Activated CD8-positive, alpha-beta T cell treated with anti-CD3 and anti-CD28 coated beads for 36 hours (primary cell): ENCODE measurements around the gene SLC6A19. TPM values are rescaled to one million over a fixed set of nuclear protein-coding genes. Genes with fewer than 3 reads are reported as not detected.

Experiments used
- ATAC-seq: fragments of 200-7000 bp; cut with Tn5 transposase; one replicate; pipeline ENCODE4 v1.10.0; 2021; ENCODE audit warnings: mild to moderate bottlenecking, moderate library complexity
- CTCF ChIA-PET: fragments of 350-600 bp; sonication (Branson Sonifier 250); formaldehyde crosslinking; loops from one replicate; lab custom pipeline; 2021; ENCODE audit warnings: antibody characterized with exemption; lab: Charles Lee
- POLR2A ChIA-PET: fragments of 350-600 bp; sonication (Branson Sonifier 250); formaldehyde crosslinking; loops from one replicate; lab custom pipeline; 2021; ENCODE audit warnings: antibody characterized with exemption; lab: Charles Lee
- DNase-seq: peaks from one replicate; pipeline ENCODE4 v3.0.0-alpha.2; 2020
- H3K27ac Mint-ChIP-seq: one replicate; pipeline ENCODE4 v1.8.0; 2021; ENCODE audit warnings: mild to moderate bottlenecking, mixed read lengths
- H3K27me3 Mint-ChIP-seq: one replicate; pipeline ENCODE4 v1.8.0; 2021; ENCODE audit warnings: mixed read lengths
- H3K36me3 Mint-ChIP-seq: one replicate; pipeline ENCODE4 v1.8.0; 2021; ENCODE audit warnings: low read depth, mixed read lengths
- H3K4me1 Mint-ChIP-seq: one replicate; pipeline ENCODE4 v1.8.0; 2021; ENCODE audit warnings: low read depth, mixed read lengths
- H3K4me3 Mint-ChIP-seq: one replicate; pipeline ENCODE4 v1.8.0; 2021; ENCODE audit warnings: mild to moderate bottlenecking, moderate library complexity, mixed read lengths
- H3K9me3 Mint-ChIP-seq: one replicate; pipeline ENCODE4 v1.8.0; 2021; ENCODE audit warnings: mixed read lengths
- CTCF ChIP-seq: fragments of 200-600 bp; IDR thresholded peaks from one replicate; pipeline ENCODE4 v1.8.0; 2022; ENCODE audit warnings: antibody characterized with exemption, mild to moderate bottlenecking
- intact Hi-C: fragments of 100-400 bp; cut with micrococcal nuclease; formaldehyde crosslinking; loops from one replicate; pipeline ENCODE4 v1.10.0; 2022
- total RNA-seq, 2 experiments: library from RNA; stranded (reverse); gene quantifications; one replicate each; pipeline ENCODE4 v1.2.3, GENCODE V29; 2021

Gene SLC6A19
- total RNA-seq, 2 experiments from 2014 or later, result not detected

DNA sequence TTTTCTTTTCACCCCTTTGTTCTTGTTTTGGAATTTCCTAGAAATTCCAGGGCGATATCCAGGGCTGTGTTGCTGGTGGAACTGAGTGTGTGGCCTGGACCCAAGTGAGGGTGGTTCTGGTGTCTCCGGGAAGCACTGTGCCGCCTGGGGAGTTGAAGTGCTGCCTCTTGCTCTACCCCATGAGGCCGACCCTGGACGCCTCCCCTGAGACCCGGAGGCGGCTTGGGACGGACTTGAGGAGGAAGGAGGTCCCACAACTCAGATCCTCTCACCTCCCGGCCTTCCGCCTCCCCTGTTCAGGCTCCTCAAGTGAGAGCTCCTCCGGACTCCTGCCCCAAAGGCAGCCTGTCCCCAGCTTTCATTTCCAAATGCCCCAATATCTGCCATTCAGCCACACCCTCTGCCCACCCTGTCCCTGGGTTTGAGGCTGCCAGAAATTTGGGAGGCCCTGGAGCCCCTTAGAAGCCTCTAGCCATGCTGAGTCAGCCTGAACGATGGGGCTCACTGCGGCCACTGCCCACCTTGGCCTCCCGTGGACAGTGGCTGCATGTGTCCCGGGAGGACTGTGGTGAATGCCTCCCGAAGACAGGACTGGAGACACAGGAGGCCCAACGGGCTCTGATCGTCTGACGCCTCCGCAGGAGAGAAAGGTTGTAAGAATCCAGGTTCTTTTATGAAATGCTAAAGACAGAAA lies 42.6 kb upstream of the SLC6A19 start:
- CTCF ChIA-PET, result no interaction called here
- DNase-seq (no peak), ATAC-seq (no peak)
- no peaks in the 10 kb centered on the region for H3K9me3 Mint-ChIP-seq
- no peak overlapping the region for H3K27ac Mint-ChIP-seq
- H3K36me3 Mint-ChIP-seq, result no peaks in the 10 kb centered on the region
- H3K27me3 Mint-ChIP-seq, result peaks cover 32% of the 10 kb centered on the region
- no peak for TF ChIP-seq CTCF
- H3K4me1 Mint-ChIP-seq, result peaks cover 8% of the 10 kb centered on the region
- no peak overlapping the region for H3K4me3 Mint-ChIP-seq
- POLR2A ChIA-PET, result no interaction called here
- intact Hi-C loops, result no loop called here

DNA sequence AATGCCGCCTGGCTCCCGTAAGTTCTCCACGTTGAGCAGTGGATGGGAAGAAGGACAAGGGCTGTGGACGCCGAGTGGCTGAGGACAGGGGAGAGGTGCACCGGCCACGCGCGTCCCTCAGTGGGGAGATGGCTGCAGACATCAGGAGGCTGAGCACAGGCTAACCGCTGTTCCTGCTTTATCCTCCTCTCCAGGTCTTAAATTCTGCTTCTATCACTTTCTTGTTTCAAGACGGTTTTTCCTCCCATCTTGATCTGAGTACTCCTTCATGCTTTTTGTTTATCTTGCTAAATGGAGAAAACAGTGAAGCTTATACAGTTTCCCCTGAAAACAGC lies 42.1 kb upstream of the SLC6A19 start:
- Mint-ChIP-seq H3K36me3 (no peaks in the 10 kb centered on the region), H3K27me3 (peaks cover 28% of the 10 kb centered on the region), H3K27ac (no peak overlapping the region), H3K9me3 (no peaks in the 10 kb centered on the region), H3K4me1 (peaks cover 3% of the 10 kb centered on the region), H3K4me3 (no peak overlapping the region)
- DNase-seq (no peak), ATAC-seq (no peak)
- intact Hi-C loops, result no loop called here
- POLR2A ChIA-PET, result no interaction called here
- CTCF ChIA-PET, result no interaction called here
- TF ChIP-seq CTCF, result no peak

- Mint-ChIP-seq H3K27me3 (peaks cover 26% of the 10 kb centered on the region), H3K9me3 (no peaks in the 10 kb centered on the region), H3K4me1 (no peaks in the 10 kb centered on the region), H3K27ac (no peak overlapping the region), H3K36me3 (no peaks in the 10 kb centered on the region), H3K4me3 (no peak overlapping the region)
- DNase-seq, result no peak
- ChIA-PET POLR2A (no interaction called here), CTCF (no interaction called here)
- no peak for TF ChIP-seq CTCF
- no peak for ATAC-seq
- intact Hi-C loops, result no loop called here
These were observed 41.5 kb upstream of the SLC6A19 start for GRCh38 chr5:1159774-1160406.

- POLR2A ChIA-PET, result interaction anchor here (0.8 kb wide), 1 partner anchor 916 kb away, joined by 3 read pairs; no protein-coding TSS in a partner anchor
- no peak for ATAC-seq
- TF ChIP-seq CTCF, result no peak
- Mint-ChIP-seq H3K27ac (no peak overlapping the region), H3K27me3 (peaks cover 25% of the 10 kb centered on the region), H3K36me3 (no peaks in the 10 kb centered on the region), H3K4me3 (no peak overlapping the region), H3K4me1 (no peaks in the 10 kb centered on the region), H3K9me3 (no peaks in the 10 kb centered on the region)
- CTCF ChIA-PET, result interaction anchor here (3.6 kb wide), 1 partner anchor 13 kb away, joined by 19 read pairs; no protein-coding TSS in a partner anchor
- intact Hi-C loops, result no loop called here
- no peak for DNase-seq
These were observed 40.1 kb upstream of the SLC6A19 start for GRCh38 chr5:1161108-1161832.

GRCh38 chr5:1161833-1162229 lies 39.6 kb upstream of the SLC6A19 start:
- ChIA-PET POLR2A (interaction anchor here (0.8 kb wide), 1 partner anchor 916 kb away, joined by 3 read pairs; no protein-coding TSS in a partner anchor), CTCF (interaction anchor here (1.5 to 3.6 kb wide), 2 partner anchors 12 to 151 kb away, joined by 3 to 19 read pairs; no protein-coding TSS in a partner anchor)
- TF ChIP-seq CTCF, result no peak
- ATAC-seq (no peak), DNase-seq (no peak)
- Mint-ChIP-seq H3K4me1 (no peaks in the 10 kb centered on the region), H3K36me3 (no peaks in the 10 kb centered on the region), H3K27ac (no peak overlapping the region), H3K27me3 (peaks cover 25% of the 10 kb centered on the region), H3K4me3 (no peak overlapping the region), H3K9me3 (no peaks in the 10 kb centered on the region)
- intact Hi-C loops, result no loop called here
